Pulmonary artery endothelial cell (primary cell): ENCODE results near the gene VSNL1. TPM values are rescaled to one million over a fixed set of nuclear protein-coding genes. Genes with fewer than 3 reads are reported as not detected.
A peak's percentile ranks its signal among the peaks of the same experiment; 100 is the strongest.

Experiments used
- DNase-seq: peaks from one replicate; pipeline ENCODE4 v3.0.0-alpha.2; 2011; ENCODE audit warnings: low read depth, low spot score
- total RNA-seq: library from RNA; depleted of rRNA; stranded (reverse); fragments of >200 nt; gene quantifications from 2 replicates; pipeline ENCODE4 v1.2.3, GENCODE V29; 2014

VSNL1 gene
- total RNA-seq, 1 donor from 2014 or later, result not detected

DNA sequence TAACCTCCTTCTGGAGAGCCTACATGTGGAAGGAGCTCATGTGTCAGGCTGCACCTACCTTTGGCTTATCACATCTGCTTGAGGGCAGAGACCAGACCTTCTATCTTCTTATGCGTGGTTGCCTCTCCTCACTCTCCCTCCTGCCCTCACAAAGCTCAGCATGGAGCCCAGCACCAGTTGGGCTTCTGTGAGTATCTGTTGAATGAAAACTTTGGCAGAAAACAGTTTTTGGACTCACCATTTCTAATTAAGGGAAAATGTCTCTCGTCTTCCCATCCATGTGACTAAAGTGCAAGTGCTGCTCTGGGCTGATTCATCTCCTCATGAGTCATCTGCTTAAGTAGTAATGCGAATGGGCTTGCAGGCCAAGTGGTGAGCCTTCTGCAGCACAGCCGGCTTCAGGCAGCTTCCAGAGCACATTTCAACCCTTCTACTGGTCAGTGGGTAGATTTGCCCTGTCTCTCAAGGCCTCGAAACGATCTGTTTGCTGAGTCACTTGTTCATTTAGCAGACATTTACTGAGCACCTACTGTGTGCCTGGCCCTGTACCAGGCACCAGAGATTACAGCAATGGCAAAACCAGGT is 102.6 kb downstream of the VSNL1 start:
- DNase-seq, result peak; percentile 71

- no peak for DNase-seq
Measured at GRCh38 chr2:17644997-17645720, 104.7 kb downstream of the VSNL1 start.

DNA sequence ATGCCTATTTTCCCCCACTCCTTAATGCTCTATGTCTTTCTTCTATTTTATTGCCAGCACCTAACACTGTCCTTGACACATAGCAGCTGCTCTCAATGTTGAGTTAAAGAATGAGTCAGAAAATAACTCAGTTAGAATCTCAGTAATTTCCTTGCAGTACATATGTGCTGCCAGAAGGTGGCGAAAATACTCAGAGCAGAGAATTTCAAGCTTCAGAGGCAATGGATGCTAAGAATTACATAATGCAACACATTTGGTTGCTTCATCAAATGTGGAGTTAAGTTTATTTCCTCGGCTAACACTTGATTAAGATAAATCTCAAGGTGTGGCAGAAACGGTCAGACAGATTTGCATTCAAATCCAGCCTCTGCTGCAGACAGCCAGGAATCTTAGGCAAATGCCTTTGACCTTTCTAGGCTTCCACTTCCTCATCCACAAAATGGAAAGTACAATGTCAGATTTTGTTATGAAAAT is 105.6 kb downstream of the VSNL1 start:
- DNase-seq, result peak; percentile 19

- no peak for DNase-seq
Measured at GRCh38 chr2:17646838-17647701, 106.6 kb downstream of the VSNL1 start.

- DNase-seq, result no peak
Measured at GRCh38 chr2:17648581-17648980, 108.1 kb downstream of the VSNL1 start.

DNA sequence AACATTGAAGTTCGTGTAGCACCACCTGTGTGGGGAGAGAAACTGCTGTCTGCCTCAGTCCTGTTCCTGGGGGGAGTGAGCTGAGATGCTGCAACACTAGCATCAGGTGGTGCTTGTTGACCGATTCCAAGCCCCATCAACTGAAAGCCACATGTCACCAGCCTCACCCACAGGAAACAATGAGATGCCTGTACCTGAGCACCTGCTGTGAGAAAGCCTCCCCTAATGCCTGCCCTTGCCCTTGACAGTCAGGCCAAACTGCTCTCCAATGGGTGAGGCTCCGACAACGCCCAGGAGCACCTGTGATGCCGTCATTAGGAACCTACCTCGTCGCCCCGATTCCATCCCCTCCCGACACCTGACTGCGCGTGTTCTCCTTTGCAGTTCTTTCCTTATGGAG is 108.5 kb downstream of the VSNL1 start:
- no peak for DNase-seq

GRCh38 chr2:17652681-17653394 is 112.3 kb downstream of the VSNL1 start:
- DNase-seq, result no peak

- DNase-seq, result no peak
Measured at GRCh38 chr2:17657759-17658158, 117.3 kb downstream of the VSNL1 start.

GRCh38 chr2:17658251-17658843 is 117.9 kb downstream of the VSNL1 start:
- DNase-seq, result no peak

- DNase-seq, result no peak
Measured at GRCh38 chr2:17660219-17660618, 119.7 kb downstream of the VSNL1 start.

DNA sequence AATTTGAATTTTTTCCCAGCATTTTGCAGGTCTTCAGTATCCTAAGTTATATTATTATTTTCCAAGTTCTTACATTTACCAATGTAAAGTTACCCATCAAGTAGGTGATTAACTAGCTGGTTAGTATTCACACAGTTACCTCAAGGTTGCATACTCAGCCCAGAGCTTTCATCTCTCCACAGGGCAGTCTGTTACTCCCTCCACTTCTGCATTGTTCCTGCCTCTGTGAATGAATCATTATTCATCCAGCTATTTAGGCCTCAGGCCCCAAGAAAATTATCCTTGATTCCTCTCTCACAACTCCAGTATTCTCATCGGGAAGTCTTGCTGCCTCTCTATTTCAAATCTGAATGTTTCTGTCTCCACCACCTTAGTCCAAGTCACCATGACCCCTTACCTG is 121.0 kb downstream of the VSNL1 start:
- DNase-seq, result no peak

DNA sequence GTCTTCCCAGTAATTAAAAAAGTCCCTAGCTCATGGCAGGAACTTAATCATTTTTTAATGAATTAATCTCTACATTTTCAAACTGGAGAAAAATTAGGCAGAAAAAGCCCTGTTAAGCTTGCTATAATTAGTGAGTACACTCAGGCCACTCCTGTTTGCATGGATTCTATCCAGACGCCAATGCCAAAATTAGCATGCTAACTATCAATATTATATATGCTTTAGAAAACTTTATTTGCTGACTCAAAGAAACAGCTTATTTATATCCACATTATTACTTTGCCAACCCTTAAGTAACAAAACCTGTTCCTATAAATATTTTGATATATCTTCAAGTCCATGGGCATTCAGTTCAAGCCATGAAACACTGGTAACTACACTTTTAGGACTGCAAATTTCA is 122.2 kb downstream of the VSNL1 start:
- no peak for DNase-seq

- DNase-seq, result no peak
Measured at GRCh38 chr2:17664534-17664933, 124.0 kb downstream of the VSNL1 start.

DNA sequence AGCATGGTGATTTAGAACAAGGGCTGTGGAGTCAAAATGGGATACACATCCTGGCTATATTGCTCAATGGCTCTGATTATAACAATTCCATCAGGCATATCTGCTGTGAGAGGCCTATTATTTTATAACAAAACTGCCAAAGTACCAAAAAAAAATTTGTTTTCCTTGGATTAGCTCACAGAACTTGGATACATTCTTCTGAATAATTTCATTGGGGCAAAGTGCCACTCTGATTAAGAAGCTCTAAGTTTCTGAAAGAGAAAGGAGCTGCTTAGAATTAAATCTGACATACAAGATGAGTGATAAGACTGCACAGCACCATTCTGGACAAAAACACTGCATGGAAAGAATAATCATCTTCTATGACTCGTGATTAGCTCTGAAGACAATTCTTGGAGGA is 127.4 kb downstream of the VSNL1 start:
- DNase-seq, result no peak

- DNase-seq, result no peak
Measured at GRCh38 chr2:17672583-17673317, 132.3 kb downstream of the VSNL1 start.

GRCh38 chr2:17674817-17675216 is 134.3 kb downstream of the VSNL1 start:
- no peak for DNase-seq

GRCh38 chr2:17680119-17680518 is 139.6 kb downstream of the VSNL1 start:
- no peak for DNase-seq

- DNase-seq, result no peak
Measured at GRCh38 chr2:17682098-17682857, 141.8 kb downstream of the VSNL1 start.

DNA sequence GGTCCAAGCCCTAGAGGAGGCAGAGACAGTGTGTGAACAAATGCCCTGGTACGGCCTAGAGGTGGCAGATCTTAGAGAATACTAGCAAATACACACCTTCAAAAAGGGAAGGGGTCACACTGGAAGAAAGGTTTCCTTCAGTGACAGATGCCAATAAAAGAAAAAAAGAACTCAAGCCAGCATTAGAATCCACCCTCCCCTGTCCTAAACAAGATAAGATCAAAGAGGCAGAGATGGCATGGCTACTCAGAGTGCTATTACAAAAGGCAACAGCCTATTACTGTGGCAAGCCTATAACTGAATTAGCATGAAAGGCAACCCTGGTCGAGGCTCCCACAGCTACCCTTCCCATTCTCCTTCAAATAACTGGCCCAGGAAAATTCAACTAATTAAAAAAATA is 143.5 kb downstream of the VSNL1 start:
- DNase-seq, result no peak

GRCh38 chr2:17688600-17688999 is 148.1 kb downstream of the VSNL1 start:
- no peak for DNase-seq
